Mesothelial cell of epicardium (in vitro differentiated cells): ENCODE measurements around the gene FASTKD3. TPM values are rescaled to one million over a fixed set of nuclear protein-coding genes. Genes with fewer than 3 reads are reported as not detected.

ENCODE experiments used
- DNase-seq, 2 experiments: peaks; one replicate each; pipeline ENCODE4 v3.0.0; 2021; ENCODE audit warnings: low spot score in 2 of 2; ENCODE audit not compliant: unreplicated experiment in 2 of 2
- H3K27ac Mint-ChIP-seq: 2 replicates; pipeline ENCODE4 v1.8.0; 2021; ENCODE audit warnings: mixed read lengths
- H3K27me3 Mint-ChIP-seq: 2 replicates; pipeline ENCODE4 v1.8.0; 2021; ENCODE audit warnings: low read depth, mixed read lengths
- H3K36me3 Mint-ChIP-seq: 2 replicates; pipeline ENCODE4 v1.8.0; 2021; ENCODE audit warnings: mixed read lengths
- H3K4me1 Mint-ChIP-seq: 2 replicates; pipeline ENCODE4 v1.8.0; 2021; ENCODE audit warnings: mixed read lengths
- H3K4me3 Mint-ChIP-seq: 2 replicates; pipeline ENCODE4 v1.8.0; 2021; ENCODE audit warnings: mild to moderate bottlenecking, moderate library complexity, mixed read lengths
- H3K9me3 Mint-ChIP-seq: 2 replicates; pipeline ENCODE4 v1.8.0; 2021; ENCODE audit warnings: mixed read lengths
- total RNA-seq: library from RNA; stranded (reverse); gene quantifications from 3 replicates; pipeline ENCODE4 v1.2.1, GENCODE V29; 2021
- TF ChIP-seq, protein P1 (sequence below): fragments of 200-600 bp; sonication (generic); IDR thresholded peaks from one replicate; pipeline ENCODE4 v1.5.0; 2021; ENCODE audit warnings: antibody characterized with exemption; ENCODE audit not compliant: unreplicated experiment

FASTKD3 gene
- total RNA-seq, 1 donor from 2014 or later: 10.3 TPM

GRCh38 chr5:7877851-7878250, 9.0 kb upstream of the FASTKD3 start:
- Mint-ChIP-seq H3K4me3 (no peak overlapping the region), H3K36me3 (peaks cover 25% of the 10 kb centered on the region), H3K27me3 (no peaks in the 10 kb centered on the region), H3K27ac (no peak overlapping the region), H3K4me1 (peaks cover 2% of the 10 kb centered on the region), H3K9me3 (no peaks in the 10 kb centered on the region)
- TF ChIP-seq, protein P1, sequence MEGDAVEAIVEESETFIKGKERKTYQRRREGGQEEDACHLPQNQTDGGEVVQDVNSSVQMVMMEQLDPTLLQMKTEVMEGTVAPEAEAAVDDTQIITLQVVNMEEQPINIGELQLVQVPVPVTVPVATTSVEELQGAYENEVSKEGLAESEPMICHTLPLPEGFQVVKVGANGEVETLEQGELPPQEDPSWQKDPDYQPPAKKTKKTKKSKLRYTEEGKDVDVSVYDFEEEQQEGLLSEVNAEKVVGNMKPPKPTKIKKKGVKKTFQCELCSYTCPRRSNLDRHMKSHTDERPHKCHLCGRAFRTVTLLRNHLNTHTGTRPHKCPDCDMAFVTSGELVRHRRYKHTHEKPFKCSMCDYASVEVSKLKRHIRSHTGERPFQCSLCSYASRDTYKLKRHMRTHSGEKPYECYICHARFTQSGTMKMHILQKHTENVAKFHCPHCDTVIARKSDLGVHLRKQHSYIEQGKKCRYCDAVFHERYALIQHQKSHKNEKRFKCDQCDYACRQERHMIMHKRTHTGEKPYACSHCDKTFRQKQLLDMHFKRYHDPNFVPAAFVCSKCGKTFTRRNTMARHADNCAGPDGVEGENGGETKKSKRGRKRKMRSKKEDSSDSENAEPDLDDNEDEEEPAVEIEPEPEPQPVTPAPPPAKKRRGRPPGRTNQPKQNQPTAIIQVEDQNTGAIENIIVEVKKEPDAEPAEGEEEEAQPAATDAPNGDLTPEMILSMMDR: no peak
- no peak for DNase-seq

GRCh38 chr5:7876867-7877266, 8.0 kb upstream of the FASTKD3 start:
- Mint-ChIP-seq H3K4me1 (peaks cover 2% of the 10 kb centered on the region), H3K27ac (no peak overlapping the region), H3K27me3 (no peaks in the 10 kb centered on the region), H3K4me3 (no peak overlapping the region), H3K36me3 (peaks cover 21% of the 10 kb centered on the region), H3K9me3 (no peaks in the 10 kb centered on the region)
- DNase-seq: no peak
- TF ChIP-seq, protein P1: no peak

GRCh38 chr5:7875151-7875550, 6.3 kb upstream of the FASTKD3 start:
- Mint-ChIP-seq H3K27me3 (no peaks in the 10 kb centered on the region), H3K27ac (no peak overlapping the region), H3K4me3 (no peak overlapping the region), H3K4me1 (peaks cover 8% of the 10 kb centered on the region), H3K9me3 (no peaks in the 10 kb centered on the region), H3K36me3 (peaks cover 13% of the 10 kb centered on the region)
- no peak for DNase-seq
- TF ChIP-seq, protein P1: no peak

DNA sequence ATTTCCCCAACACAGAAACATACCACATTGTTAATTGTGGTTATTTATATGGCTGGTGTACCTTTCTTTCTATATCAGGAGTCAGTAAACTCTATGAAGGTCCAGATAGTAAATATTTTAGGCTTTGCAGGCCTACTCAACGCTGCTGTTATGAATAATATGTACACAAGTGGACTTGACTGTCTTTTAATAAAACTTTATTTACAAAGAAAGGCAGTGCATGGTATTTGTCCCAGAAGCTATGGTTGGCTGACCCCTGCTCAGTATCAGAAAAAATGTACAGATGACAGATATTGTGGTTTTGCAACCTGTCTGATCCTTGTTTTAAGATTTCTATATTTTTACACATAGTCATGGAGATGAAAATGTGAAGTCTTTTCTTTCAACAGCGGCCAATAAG, 5.8 kb upstream of the FASTKD3 start:
- H3K27me3 Mint-ChIP-seq: no peaks in the 10 kb centered on the region
- TF ChIP-seq, protein P1: no peak
- peaks cover 13% of the 10 kb centered on the region for H3K36me3 Mint-ChIP-seq
- no peak for DNase-seq
- H3K27ac Mint-ChIP-seq: no peak overlapping the region
- H3K4me1 Mint-ChIP-seq: peaks cover 12% of the 10 kb centered on the region
- H3K4me3 Mint-ChIP-seq: no peak overlapping the region
- H3K9me3 Mint-ChIP-seq: no peaks in the 10 kb centered on the region

GRCh38 chr5:7873216-7873615, 4.4 kb upstream of the FASTKD3 start:
- H3K27me3 Mint-ChIP-seq: no peaks in the 10 kb centered on the region
- peaks cover 16% of the 10 kb centered on the region for H3K4me1 Mint-ChIP-seq
- TF ChIP-seq, protein P1: no peak
- peaks cover 10% of the 10 kb centered on the region for H3K36me3 Mint-ChIP-seq
- H3K4me3 Mint-ChIP-seq: no peak overlapping the region
- H3K9me3 Mint-ChIP-seq: no peaks in the 10 kb centered on the region
- no peak for DNase-seq
- H3K27ac Mint-ChIP-seq: no peak overlapping the region

DNA sequence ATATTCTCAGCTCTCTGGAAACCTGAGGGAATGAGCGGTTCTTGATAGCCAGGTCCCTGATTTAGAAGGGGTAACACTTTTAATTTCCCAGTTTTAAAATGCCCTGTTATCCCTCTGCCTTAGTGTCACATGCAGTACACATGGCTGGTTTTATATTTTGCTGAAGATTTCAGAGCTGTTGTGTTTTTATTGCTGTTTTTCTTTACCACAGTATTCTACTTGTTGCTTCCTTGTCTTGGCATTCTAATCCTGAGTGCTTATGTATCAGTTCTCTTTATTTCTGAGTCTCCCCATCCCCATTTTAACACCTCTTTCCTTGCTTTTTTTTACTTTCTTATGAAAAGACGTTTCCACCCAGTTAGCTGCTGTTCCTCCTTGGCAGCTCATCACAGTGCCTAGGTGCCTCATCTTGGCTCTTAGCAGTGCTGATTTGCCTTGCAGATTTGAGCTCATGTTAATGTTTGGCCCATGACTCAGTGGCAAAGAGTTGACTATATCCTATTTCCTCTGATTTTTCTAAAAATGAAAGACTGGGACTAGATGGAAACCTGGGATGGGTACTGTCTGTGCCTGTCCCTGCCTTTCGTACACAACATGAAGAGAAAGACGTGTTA, 3.8 kb upstream of the FASTKD3 start:
- H3K27ac Mint-ChIP-seq: no peak overlapping the region

More for the DNA sequence above, 3.8 kb upstream of the FASTKD3 start:
- H3K36me3 Mint-ChIP-seq: peaks cover 10% of the 10 kb centered on the region
- H3K9me3 Mint-ChIP-seq: no peaks in the 10 kb centered on the region
- TF ChIP-seq, protein P1: no peak
- peaks cover 18% of the 10 kb centered on the region for H3K4me1 Mint-ChIP-seq
- H3K4me3 Mint-ChIP-seq: no peak overlapping the region
- H3K27me3 Mint-ChIP-seq: no peaks in the 10 kb centered on the region
- no peak for DNase-seq
